Suprapubic skin (tissue), 4 donors: ENCODE data around the gene KLRF1.

ENCODE experiments used
- EP300 ChIP-seq: sonication (generic); formaldehyde crosslinking; IDR thresholded peaks from one replicate; pipeline ENCODE4 v1.6.1; 2017; ENCODE audit warnings: antibody characterized with exemption
- POLR2AphosphoS5 ChIP-seq, 3 donors: sonication (generic); formaldehyde crosslinking; IDR thresholded peaks; one replicate each; pipeline ENCODE4 v1.6.1; 2017; ENCODE audit warnings: antibody characterized with exemption in 3 of 3
- TF ChIP-seq, protein P1 (sequence below), 2 donors: fragments of 200-600 bp in 1 of 2; fragments of 450-650 bp in 1 of 2; sonication (generic) in 1 of 2; IDR thresholded peaks; one replicate each; pipeline ENCODE4 v1.5.1; 2016 to 2019; ENCODE audit warnings: antibody characterized with exemption in 2 of 2, mild to moderate bottlenecking in 1 of 2, moderate library complexity in 1 of 2

GRCh38 chr12:9881988-9882387 lies 54.7 kb downstream of the KLRF1 start:
- TF ChIP-seq POLR2AphosphoS5 (IDR thresholded peaks at IDR 0.05) (no peak), EP300 (no peak)
- TF ChIP-seq, protein P1, sequence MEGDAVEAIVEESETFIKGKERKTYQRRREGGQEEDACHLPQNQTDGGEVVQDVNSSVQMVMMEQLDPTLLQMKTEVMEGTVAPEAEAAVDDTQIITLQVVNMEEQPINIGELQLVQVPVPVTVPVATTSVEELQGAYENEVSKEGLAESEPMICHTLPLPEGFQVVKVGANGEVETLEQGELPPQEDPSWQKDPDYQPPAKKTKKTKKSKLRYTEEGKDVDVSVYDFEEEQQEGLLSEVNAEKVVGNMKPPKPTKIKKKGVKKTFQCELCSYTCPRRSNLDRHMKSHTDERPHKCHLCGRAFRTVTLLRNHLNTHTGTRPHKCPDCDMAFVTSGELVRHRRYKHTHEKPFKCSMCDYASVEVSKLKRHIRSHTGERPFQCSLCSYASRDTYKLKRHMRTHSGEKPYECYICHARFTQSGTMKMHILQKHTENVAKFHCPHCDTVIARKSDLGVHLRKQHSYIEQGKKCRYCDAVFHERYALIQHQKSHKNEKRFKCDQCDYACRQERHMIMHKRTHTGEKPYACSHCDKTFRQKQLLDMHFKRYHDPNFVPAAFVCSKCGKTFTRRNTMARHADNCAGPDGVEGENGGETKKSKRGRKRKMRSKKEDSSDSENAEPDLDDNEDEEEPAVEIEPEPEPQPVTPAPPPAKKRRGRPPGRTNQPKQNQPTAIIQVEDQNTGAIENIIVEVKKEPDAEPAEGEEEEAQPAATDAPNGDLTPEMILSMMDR (IDR thresholded peaks at IDR 0.05), result no peak
